SK-N-SH treated with all-trans-retinoic acid at 6 μM for 48 hours (cell line): ENCODE measurements around the gene PLCB1.

ENCODE experiments used
- GLIS3 ChIP-seq: fragments of 250-450 bp; sonication (Bioruptor Pico); IDR thresholded peaks from 2 replicates; pipeline ENCODE4 v1.5.0; 2020; ENCODE audit warnings: mild to moderate bottlenecking, moderate library complexity
- ISL1 ChIP-seq: fragments of 250-450 bp; sonication (Bioruptor Pico); IDR thresholded peaks from 2 replicates; pipeline ENCODE4 v2.1.2; 2022; ENCODE audit warnings: mild to moderate bottlenecking, moderate library complexity
- RARB ChIP-seq: fragments of 250-450 bp; sonication (Bioruptor Pico); IDR thresholded peaks from 2 replicates; pipeline ENCODE4 v1.8.0; 2021; ENCODE audit warnings: mild to moderate bottlenecking, moderate library complexity
- TOX ChIP-seq: fragments of 250-450 bp; sonication (Bioruptor Pico); IDR thresholded peaks from 2 replicates; pipeline ENCODE4 v1.8.0; 2021; ENCODE audit warnings: mild to moderate bottlenecking, moderate library complexity, borderline replicate concordance
- ZFP3 ChIP-seq: fragments of 250-450 bp; sonication (Bioruptor Pico); IDR thresholded peaks from 2 replicates; pipeline ENCODE4 v1.5.0; 2020; ENCODE audit warnings: mild to moderate bottlenecking, moderate library complexity
- TF ChIP-seq, protein P1 (sequence below): fragments of 250-450 bp; sonication (Bioruptor Pico); IDR thresholded peaks from 2 replicates; pipeline ENCODE4 v1.5.1; 2020; ENCODE audit warnings: low read depth, mild to moderate bottlenecking, moderate library complexity

DNA sequence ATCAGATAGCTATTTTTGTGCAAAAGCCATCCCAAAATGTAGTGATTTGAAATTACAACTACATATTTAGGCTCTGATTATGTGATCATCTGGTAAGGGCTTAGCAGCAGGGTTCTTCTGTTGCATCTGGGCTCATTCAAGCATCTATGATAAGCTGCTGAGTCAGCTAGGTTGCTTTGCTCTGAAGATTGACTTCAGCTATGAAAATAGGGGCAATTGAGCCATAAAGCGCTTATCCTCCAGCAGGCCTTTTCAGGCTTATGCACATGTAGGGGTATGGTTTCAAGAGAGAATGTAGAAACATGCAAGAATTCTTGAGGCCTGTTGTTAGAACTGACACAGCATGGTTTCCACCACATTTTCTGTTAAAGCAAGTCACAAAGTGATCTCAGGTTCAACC is 114.1 kb downstream of the PLCB1 start:
- no peak for TF ChIP-seq RARB (CRISPR knock-in tag)
- no peak for TF ChIP-seq GLIS3 (CRISPR knock-in tag)
- TF ChIP-seq ISL1 (CRISPR knock-in tag): no peak
- TF ChIP-seq, protein P1, sequence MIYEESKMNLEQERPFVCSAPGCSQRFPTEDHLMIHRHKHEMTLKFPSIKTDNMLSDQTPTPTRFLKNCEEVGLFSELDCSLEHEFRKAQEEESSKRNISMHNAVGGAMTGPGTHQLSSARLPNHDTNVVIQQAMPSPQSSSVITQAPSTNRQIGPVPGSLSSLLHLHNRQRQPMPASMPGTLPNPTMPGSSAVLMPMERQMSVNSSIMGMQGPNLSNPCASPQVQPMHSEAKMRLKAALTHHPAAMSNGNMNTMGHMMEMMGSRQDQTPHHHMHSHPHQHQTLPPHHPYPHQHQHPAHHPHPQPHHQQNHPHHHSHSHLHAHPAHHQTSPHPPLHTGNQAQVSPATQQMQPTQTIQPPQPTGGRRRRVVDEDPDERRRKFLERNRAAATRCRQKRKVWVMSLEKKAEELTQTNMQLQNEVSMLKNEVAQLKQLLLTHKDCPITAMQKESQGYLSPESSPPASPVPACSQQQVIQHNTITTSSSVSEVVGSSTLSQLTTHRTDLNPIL (CRISPR knock-in tag): no peak
- TF ChIP-seq TOX (CRISPR knock-in tag): no peak
- no peak for TF ChIP-seq ZFP3 (CRISPR knock-in tag)
